Stimulated activated CD4-positive, alpha-beta T cell treated with anti-CD3 and anti-CD28 coated beads, Interleukin-1b, Interleukin-23, amount 100 ng/mL, for 24 hours (primary cell): Measurements from ENCODE around the gene AQP5.

Experiments
- DNase-seq, 4 experiments: peaks; one replicate each; pipeline ENCODE4 v3.0.0-alpha.2; 2020; ENCODE audit warnings: low read depth in 4 of 4, low spot score in 1 of 4

The AQP5 gene

GRCh38 chr12:49950273-49951251, 11.1 kb upstream of the AQP5 start, which contains the start of gene AQP2:
TSS of gene AQP2 (plus strand) at chr12:49950737. CDS start at chr12:49950831, 94 bp downstream.
- DNase-seq, result no peak

DNA sequence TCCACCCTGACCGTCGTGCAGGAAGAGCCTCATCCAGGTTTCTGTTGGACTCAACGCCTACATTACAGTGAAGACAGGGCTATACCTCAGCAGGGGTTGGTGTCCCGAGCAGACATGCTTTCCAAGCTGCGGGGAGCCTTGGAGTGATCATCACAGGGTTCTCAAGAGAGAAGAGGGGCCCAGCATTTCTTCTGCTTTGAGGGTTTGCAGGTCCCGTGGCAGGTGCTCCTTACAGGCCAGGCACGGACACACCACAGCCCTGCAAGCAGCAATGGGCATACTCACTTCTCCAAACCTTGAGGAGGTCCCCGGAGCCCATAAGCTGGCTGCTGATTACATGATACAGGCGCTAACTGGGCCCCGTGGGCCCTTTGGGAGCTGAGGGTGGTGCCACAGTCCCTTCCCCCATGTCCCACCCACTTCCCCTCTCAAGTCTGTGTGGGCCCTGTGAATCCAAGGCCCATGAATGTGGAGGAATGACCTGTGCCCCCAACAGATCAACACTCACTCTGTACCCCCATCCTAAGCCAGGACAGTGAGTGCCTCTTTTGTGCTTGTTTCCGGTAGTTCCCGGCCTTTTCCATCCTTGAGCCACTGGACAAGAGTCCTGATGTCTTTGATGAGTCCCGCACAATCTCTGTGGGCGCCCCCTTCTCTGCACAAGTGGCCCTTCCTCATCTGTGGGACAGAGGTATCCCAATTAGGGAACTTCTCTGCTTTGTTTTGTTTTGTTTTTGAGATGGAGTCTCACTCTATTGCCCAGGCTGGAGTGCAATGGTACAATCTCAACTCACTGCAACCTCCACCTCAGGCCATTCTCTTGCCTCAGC, 10.0 kb upstream of the AQP5 start:
- DNase-seq, result no peak

- DNase-seq, result no peak
Observed at GRCh38 chr12:49952391-49953055, 9.1 kb upstream of the AQP5 start.

GRCh38 chr12:49953151-49953550, 8.5 kb upstream of the AQP5 start:
- no peak for DNase-seq

DNA sequence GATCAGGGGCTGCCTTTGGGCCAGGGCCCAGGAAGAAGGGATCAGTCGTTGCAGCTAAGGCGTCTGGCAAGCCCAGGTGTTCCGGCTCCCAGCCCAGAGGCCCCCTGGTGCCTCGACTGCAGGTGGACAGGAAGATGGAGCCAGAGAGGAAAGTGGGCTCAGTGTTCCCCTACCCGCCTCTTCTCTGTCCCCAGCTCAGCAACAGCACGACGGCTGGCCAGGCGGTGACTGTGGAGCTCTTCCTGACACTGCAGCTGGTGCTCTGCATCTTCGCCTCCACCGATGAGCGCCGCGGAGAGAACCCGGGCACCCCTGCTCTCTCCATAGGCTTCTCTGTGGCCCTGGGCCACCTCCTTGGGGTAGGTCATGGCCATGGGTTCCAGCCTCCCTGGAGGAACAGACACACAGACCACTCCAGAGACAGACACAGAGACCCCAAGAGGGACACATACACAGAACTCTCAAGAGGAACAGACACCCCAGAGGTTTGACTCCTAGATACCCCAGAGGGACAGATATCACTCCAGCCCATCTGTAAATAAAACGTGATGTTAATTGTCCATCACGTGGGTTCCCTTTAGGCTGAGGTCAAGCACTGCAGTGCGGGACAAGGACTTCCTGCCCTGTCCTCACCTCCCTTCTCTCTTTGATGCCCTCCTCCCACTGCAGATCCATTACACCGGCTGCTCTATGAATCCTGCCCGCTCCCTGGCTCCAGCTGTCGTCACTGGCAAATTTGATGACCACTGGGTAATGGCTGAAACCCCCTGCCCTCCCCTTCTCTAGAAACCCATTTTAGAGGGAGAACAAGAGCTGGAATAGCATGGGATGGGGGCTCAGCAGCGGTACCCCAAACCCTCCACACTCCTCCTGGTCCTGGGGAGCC, 7.5 kb upstream of the AQP5 start:
- no peak for DNase-seq

GRCh38 chr12:49954863-49955830, 6.5 kb upstream of the AQP5 start:
- DNase-seq, result no peak

GRCh38 chr12:49955899-49956662, 5.6 kb upstream of the AQP5 start:
- DNase-seq, result no peak

DNA sequence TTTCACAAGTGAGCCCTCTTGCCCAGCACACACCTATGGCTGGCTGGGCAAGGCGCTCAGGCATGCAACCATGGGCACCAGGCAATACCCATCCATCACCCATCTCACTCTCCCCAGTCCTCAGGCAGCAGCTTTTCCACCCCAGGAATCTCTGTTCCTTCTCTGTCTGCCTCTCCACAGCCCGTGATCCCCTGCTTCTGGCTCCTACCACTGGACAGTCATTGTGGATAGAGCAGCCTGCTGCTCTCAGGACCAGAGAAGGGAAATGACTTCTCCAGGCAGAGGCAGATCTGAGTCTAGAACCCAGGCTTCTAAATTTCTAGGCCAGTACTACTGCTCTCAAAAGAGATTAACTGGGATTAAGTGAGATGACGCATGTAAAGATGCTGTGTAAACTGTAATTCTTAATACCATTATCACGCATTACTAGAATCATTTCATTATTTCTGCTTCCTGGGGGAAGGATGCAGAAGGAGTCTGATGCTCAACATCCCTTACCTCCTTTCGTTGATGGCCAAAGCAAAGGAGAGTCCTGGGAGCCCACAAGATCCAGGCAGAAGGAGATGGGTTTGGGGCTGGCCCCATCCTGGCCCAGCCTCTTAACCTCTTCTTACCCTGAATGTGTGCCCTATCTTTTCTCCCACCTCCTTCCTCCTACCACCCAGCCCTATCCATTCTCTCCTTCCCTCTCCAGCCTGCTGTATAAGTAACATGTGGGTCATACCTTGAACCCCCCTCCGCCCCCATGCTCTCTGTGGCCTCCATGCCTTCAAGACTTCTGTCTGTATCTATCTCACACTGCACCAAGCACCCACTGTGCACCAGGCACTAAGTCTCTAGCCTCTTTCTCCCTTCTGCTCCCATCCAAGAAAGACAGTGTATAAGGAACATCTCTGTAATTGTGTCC, 4.8 kb upstream of the AQP5 start:
- no peak for DNase-seq

GRCh38 chr12:49957570-49957967, 4.1 kb upstream of the AQP5 start:
- no peak for DNase-seq

DNA sequence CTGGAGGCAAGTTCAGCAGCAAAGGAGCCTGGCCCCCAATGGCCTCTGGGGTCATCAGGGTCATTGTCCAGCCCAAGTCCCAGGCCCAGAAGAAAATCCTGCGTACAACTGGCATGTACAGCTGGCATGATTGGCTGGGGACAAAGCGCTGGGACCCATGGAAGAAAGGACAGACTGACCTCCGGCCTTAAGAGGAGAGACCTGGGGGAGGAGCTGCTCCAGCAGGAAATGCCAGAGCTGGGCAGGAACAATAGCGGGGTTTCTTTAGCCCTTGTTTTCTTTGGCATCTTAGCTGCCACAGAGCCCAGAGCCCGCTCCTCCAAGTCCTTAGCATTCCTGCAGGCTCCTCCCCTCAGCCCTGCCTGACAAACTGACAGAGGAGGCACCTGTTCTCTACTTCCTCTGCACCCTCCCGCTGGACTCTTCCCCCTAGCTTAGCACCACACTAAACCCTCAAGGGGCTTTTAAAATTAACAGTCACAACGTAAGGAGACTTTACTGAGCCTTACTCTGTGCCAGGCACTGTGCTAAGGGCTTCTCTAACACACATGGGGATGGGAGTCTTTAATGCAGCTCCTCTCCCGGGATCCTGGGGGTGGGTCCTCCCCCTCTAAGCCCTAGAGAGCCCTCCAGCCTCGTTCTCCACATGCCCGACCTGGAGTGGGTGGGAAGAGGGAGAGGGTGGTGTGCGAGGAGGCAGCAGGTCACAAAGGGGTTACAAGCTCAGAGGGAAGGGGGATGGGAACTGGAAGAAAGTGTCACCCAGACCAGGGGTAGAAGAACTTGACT, 1.8 kb upstream of the AQP5 start:
- no peak for DNase-seq

- DNase-seq, result no peak
Observed at GRCh38 chr12:49960474-49961110, 1.1 kb upstream of the AQP5 start.

DNA sequence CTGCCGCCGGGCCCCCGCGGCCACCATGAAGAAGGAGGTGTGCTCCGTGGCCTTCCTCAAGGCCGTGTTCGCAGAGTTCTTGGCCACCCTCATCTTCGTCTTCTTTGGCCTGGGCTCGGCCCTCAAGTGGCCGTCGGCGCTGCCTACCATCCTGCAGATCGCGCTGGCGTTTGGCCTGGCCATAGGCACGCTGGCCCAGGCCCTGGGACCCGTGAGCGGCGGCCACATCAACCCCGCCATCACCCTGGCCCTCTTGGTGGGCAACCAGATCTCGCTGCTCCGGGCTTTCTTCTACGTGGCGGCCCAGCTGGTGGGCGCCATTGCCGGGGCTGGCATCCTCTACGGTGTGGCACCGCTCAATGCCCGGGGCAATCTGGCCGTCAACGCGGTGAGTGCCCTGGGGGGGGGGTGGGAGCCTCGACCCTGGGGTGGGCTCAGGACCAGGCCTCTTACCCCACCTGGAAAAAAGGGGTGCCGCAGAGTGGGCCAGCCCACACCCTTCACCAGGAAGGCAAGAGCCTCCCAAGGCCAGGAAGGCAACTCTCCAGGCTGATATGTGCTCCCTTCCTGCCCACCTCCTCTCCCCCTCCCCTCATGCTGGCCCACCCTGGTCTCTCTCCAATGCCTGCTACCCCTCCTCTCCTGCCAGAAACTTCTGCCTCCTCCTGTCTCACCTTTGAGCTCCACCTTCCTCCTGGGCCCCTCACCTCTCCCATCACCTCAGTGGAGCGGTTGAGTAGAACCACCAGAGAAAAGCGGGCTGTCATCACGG, 507 bp downstream of the AQP5 start:
- no peak for DNase-seq

GRCh38 chr12:49962861-49963765, 1.4 kb downstream of the AQP5 start:
- DNase-seq, result no peak
